CD4-positive, CD25-positive, alpha-beta regulatory T cell (primary cell): ENCODE data around the gene FRY. TPM values are rescaled to one million over a fixed set of nuclear protein-coding genes. Genes with fewer than 3 reads are reported as not detected.

Source experiments
- ATAC-seq, 2 donors: fragments of 150-1000 bp; cut with Tn5 transposase; one replicate each; pipeline ENCODE4 v1.10.0; 2021; ENCODE audit warnings: low read depth in 2 of 2, moderate number of reproducible peaks in 2 of 2, moderate library complexity in 1 of 2
- DNase-seq, 3 donors: peaks; one replicate each; pipeline versions ENCODE4 v3.0.0 to v3.0.0-alpha.2; 2012 to 2022; ENCODE audit warnings: mixed read lengths in 1 of 3
- H3K27ac ChIP-seq: one replicate; pipeline ENCODE4 v1.7.0; 2013; ENCODE audit warnings: mild to moderate bottlenecking, low read length; ENCODE audit not compliant: insufficient read depth, poor library complexity, severe bottlenecking
- H3K27me3 ChIP-seq: one replicate; pipeline ENCODE4 v1.7.0; 2013; ENCODE audit warnings: low read length; ENCODE audit not compliant: control insufficient read depth, insufficient read depth
- H3K36me3 ChIP-seq: one replicate; pipeline ENCODE4 v1.7.0; 2013; ENCODE audit warnings: mild to moderate bottlenecking, low read length, moderate library complexity; ENCODE audit not compliant: control insufficient read depth, insufficient read depth
- H3K4me1 ChIP-seq: 2 replicates; pipeline ENCODE4 v1.7.0; 2013; ENCODE audit warnings: mild to moderate bottlenecking, low read length; ENCODE audit not compliant: insufficient read depth, control insufficient read depth, poor library complexity, severe bottlenecking
- H3K4me3 ChIP-seq: one replicate; pipeline ENCODE4 v1.7.0; 2013; ENCODE audit warnings: low read depth, mild to moderate bottlenecking, low read length, moderate library complexity
- H3K9me3 ChIP-seq, 2 experiments: 1 replicate in 1 of 2; 2 replicates in 1 of 2; pipeline ENCODE4 v1.7.0; 2013; ENCODE audit warnings: low read length in 2 of 2, mild to moderate bottlenecking in 1 of 2, moderate library complexity in 1 of 2; ENCODE audit not compliant: control insufficient read depth in 2 of 2
- H3K27ac Mint-ChIP-seq, 3 donors: one replicate each; pipeline ENCODE4 v1.8.0; 2020 to 2022; ENCODE audit warnings: mild to moderate bottlenecking in 3 of 3, mixed read lengths in 3 of 3, moderate library complexity in 2 of 3
- H3K27me3 Mint-ChIP-seq: one replicate; pipeline ENCODE4 v1.8.0; 2022; ENCODE audit warnings: mild to moderate bottlenecking, mixed read lengths
- H3K36me3 Mint-ChIP-seq: one replicate; pipeline ENCODE4 v1.8.0; 2020; ENCODE audit warnings: mixed read lengths
- H3K4me1 Mint-ChIP-seq, 4 donors: one replicate each; pipeline ENCODE4 v1.8.0; 2020 to 2022; ENCODE audit warnings: mixed read lengths in 4 of 4, mild to moderate bottlenecking in 1 of 4
- H3K4me3 Mint-ChIP-seq, 4 donors: one replicate each; pipeline ENCODE4 v1.8.0; 2020 to 2022; ENCODE audit warnings: mild to moderate bottlenecking in 4 of 4, mixed read lengths in 4 of 4, moderate library complexity in 3 of 4
- H3K9me3 Mint-ChIP-seq, 7 donors: one replicate each; pipeline ENCODE4 v1.8.0; 2020 to 2022; ENCODE audit warnings: mixed read lengths in 7 of 7, mild to moderate bottlenecking in 3 of 7, moderate library complexity in 2 of 7
- polyA plus RNA-seq, 4 donors: library from polyadenylated mRNA; unstranded; fragments of 300-500 nt; fragmentation: Illumina TruSeq; gene quantifications; one replicate each; pipeline ENCODE4 v1.2.3, GENCODE V29; 2021
- total RNA-seq: library from RNA; stranded (reverse); gene quantifications from one replicate; pipeline ENCODE4 v1.2.3, GENCODE V29; 2022

FRY gene
- total and polyA plus RNA-seq, 5 donors from 2014 or later = 0.96 to 12.8 (median 1.0) TPM

DNA sequence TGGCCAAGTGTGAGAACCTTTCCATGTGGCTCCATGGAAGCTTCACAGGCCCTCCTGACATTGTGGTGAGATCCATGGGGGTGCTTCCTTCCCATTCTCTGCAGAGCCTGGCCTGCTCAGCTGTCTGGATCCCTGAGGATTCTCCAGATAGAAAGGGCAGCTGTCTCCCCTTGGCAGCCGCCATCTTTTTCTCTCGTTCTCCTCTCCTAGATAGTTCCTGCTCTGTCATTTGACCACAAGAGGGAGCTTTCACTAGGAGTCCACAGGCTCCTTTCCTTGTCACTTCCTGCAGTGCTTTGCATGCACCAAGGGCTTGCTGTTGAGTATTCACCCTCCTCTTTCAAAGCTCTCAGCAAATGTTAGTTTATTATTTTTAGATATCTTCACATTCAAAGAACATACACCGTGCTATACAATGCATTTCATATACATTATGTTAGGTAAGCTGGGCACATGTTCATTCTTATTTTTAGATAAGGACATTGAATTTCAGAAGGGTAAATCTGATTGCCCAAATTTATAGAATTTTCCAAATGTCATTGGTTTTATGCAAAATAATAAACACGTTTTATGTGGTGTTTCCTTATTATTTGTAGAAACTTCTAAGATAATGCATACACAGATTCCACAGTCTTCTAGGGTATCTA is 133.2 kb downstream of the FRY start:
- Mint-ChIP-seq H3K4me3 (no peak overlapping the region), H3K27ac (no peak overlapping the region), H3K36me3 (peaks cover 5% of the 10 kb centered on the region), H3K4me1 (no peaks in the 10 kb centered on the region), H3K27me3 (peaks cover 5% of the 10 kb centered on the region), H3K9me3 (peaks cover 0 to 1% (median 0%) of the 10 kb centered on the region in 7 donors)
- no peak overlapping the region for H3K4me3 ChIP-seq
- no peaks in the 10 kb centered on the region for H3K4me1 ChIP-seq
- H3K9me3 ChIP-seq = no peaks in the 10 kb centered on the region
- ATAC-seq = no peak
- H3K27ac ChIP-seq = no peak overlapping the region
- H3K36me3 ChIP-seq = no peaks in the 10 kb centered on the region
- peak in 2 of 3 donors; percentile 6 to 61 for DNase-seq
- H3K27me3 ChIP-seq = no peaks in the 10 kb centered on the region

- Mint-ChIP-seq H3K9me3 (peaks cover 0 to 1% (median 0%) of the 10 kb centered on the region in 7 donors), H3K36me3 (peaks cover 5% of the 10 kb centered on the region), H3K27ac (no peak overlapping the region), H3K4me1 (no peaks in the 10 kb centered on the region), H3K4me3 (no peak overlapping the region), H3K27me3 (no peaks in the 10 kb centered on the region)
- Histone ChIP-seq H3K27me3 (no peaks in the 10 kb centered on the region), H3K36me3 (no peaks in the 10 kb centered on the region), H3K9me3 (no peaks in the 10 kb centered on the region), H3K4me1 (no peaks in the 10 kb centered on the region), H3K27ac (no peak overlapping the region), H3K4me3 (no peak overlapping the region)
- no peak for DNase-seq
- no peak for ATAC-seq
Observed at GRCh38 chr13:32165796-32166195, 134.2 kb downstream of the FRY start.

DNA sequence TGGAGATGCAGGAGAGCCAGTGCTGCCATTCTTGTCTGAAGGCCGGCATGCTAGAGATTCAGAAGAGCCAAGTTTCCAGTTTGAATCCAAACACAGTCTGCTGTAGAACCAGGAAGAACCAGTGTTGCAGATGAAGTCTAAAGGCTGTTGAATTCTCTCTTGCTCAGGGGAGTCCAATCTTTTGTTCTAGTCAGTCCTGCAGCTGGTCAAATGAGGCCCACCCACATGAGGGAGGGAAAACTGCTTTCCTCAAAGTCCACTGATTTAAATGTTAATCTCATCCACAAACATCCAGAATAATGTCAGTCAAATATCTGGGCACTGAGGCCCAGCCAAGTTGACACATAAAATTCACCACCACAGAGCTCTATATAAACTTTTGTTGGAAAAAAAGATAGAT is 136.6 kb downstream of the FRY start:
- no peaks in the 10 kb centered on the region for H3K36me3 ChIP-seq
- H3K27ac ChIP-seq = no peak overlapping the region
- no peaks in the 10 kb centered on the region for H3K4me1 ChIP-seq
- Mint-ChIP-seq H3K4me3 (no peak overlapping the region), H3K27me3 (peaks cover 8% of the 10 kb centered on the region), H3K4me1 (no peaks in the 10 kb centered on the region), H3K36me3 (peaks cover 6% of the 10 kb centered on the region), H3K27ac (no peak overlapping the region), H3K9me3 (peaks cover 0 to 1% (median 0%) of the 10 kb centered on the region in 7 donors)
- H3K27me3 ChIP-seq = no peaks in the 10 kb centered on the region
- ATAC-seq (no peak), DNase-seq (no peak)
- no peaks in the 10 kb centered on the region for H3K9me3 ChIP-seq
- no peak overlapping the region for H3K4me3 ChIP-seq

DNA sequence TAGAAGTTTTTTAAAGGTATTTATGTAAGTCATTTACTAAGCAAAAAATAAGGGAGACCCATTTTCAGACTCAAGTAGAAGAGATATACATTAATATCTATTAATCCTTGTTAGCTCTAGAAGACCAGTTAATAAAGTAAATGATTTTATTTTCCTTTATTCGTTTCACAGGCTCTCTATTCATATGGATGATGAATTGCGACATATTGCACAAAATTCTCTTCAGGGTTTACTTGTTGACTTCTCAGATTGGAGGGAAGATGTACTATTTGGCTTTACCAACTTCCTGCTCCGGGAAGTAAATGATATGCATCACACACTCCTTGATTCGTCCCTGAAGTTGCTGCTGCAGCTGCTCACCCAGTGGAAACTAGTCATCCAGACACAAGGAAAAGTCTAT is 139.3 kb downstream of the FRY start:
- H3K4me3 Mint-ChIP-seq = no peak overlapping the region
- H3K36me3 ChIP-seq = no peaks in the 10 kb centered on the region
- peaks cover 6% of the 10 kb centered on the region for H3K36me3 Mint-ChIP-seq
- H3K9me3 Mint-ChIP-seq = no peaks in the 10 kb centered on the region
- DNase-seq (no peak), ATAC-seq (no peak)
- no peaks in the 10 kb centered on the region for H3K4me1 Mint-ChIP-seq
- no peaks in the 10 kb centered on the region for H3K9me3 ChIP-seq
- no peaks in the 10 kb centered on the region for H3K4me1 ChIP-seq
- peaks cover 8% of the 10 kb centered on the region for H3K27me3 Mint-ChIP-seq
- H3K4me3 ChIP-seq = no peak overlapping the region
- no peak overlapping the region for H3K27ac Mint-ChIP-seq
- no peak overlapping the region for H3K27ac ChIP-seq
- no peaks in the 10 kb centered on the region for H3K27me3 ChIP-seq

DNA sequence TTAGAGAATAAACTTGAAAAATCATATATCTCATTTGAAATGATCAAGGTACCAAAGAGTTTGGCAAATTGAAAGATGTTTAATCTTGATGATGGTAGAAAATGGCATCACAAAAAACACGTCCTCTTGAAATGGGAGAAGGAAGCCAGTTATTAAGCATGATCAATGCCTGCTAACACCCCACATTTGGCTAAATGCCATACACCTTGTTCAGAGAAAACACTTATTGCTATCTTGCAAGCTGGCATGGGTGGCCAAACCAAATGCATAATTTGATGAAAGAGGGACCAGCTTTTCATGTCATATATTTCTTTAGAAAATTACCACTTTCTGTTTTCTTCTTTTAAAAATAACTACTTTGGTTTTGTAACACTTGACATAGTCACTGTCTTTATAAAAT is 142.3 kb downstream of the FRY start:
- Histone ChIP-seq H3K36me3 (no peaks in the 10 kb centered on the region), H3K4me3 (no peak overlapping the region), H3K4me1 (no peaks in the 10 kb centered on the region), H3K27me3 (peaks cover 2% of the 10 kb centered on the region), H3K9me3 (no peaks in the 10 kb centered on the region), H3K27ac (no peak overlapping the region)
- DNase-seq (no peak), ATAC-seq (no peak)
- no peaks in the 10 kb centered on the region for H3K9me3 Mint-ChIP-seq
- H3K36me3 Mint-ChIP-seq = peaks cover 6% of the 10 kb centered on the region
- H3K4me1 Mint-ChIP-seq = no peaks in the 10 kb centered on the region
- peaks cover 8% of the 10 kb centered on the region for H3K27me3 Mint-ChIP-seq
- H3K4me3 Mint-ChIP-seq = no peak overlapping the region
- H3K27ac Mint-ChIP-seq = no peak overlapping the region

GRCh38 chr13:32174366-32174765 is 142.8 kb downstream of the FRY start:
- no peaks in the 10 kb centered on the region for H3K4me1 ChIP-seq
- H3K27me3 ChIP-seq = peaks cover 2% of the 10 kb centered on the region
- no peak overlapping the region for H3K4me3 ChIP-seq
- no peaks in the 10 kb centered on the region for H3K4me1 Mint-ChIP-seq
- no peaks in the 10 kb centered on the region for H3K36me3 ChIP-seq
- no peak overlapping the region for H3K4me3 Mint-ChIP-seq
- peaks cover 8% of the 10 kb centered on the region for H3K27me3 Mint-ChIP-seq
- H3K27ac Mint-ChIP-seq = peak overlapping the region in 1 of 3 donors; percentile 40
- peaks cover 6% of the 10 kb centered on the region for H3K36me3 Mint-ChIP-seq
- no peaks in the 10 kb centered on the region for H3K9me3 Mint-ChIP-seq
- no peaks in the 10 kb centered on the region for H3K9me3 ChIP-seq
- H3K27ac ChIP-seq = no peak overlapping the region
- ATAC-seq (no peak), DNase-seq (no peak)

GRCh38 chr13:32175307-32175706 is 143.7 kb downstream of the FRY start:
- H3K9me3 ChIP-seq = no peaks in the 10 kb centered on the region
- no peak overlapping the region for H3K4me3 Mint-ChIP-seq
- peaks cover 6% of the 10 kb centered on the region for H3K36me3 Mint-ChIP-seq
- H3K27me3 ChIP-seq = peaks cover 2% of the 10 kb centered on the region
- no peak overlapping the region for H3K27ac Mint-ChIP-seq
- H3K27ac ChIP-seq = no peak overlapping the region
- no peak overlapping the region for H3K4me3 ChIP-seq
- DNase-seq = no peak
- peaks cover 0 to 2% (median 0%) of the 10 kb centered on the region in 7 donors for H3K9me3 Mint-ChIP-seq
- H3K4me1 ChIP-seq = no peaks in the 10 kb centered on the region
- no peaks in the 10 kb centered on the region for H3K4me1 Mint-ChIP-seq
- peaks cover 14% of the 10 kb centered on the region for H3K27me3 Mint-ChIP-seq
- no peaks in the 10 kb centered on the region for H3K36me3 ChIP-seq
- ATAC-seq = no peak

DNA sequence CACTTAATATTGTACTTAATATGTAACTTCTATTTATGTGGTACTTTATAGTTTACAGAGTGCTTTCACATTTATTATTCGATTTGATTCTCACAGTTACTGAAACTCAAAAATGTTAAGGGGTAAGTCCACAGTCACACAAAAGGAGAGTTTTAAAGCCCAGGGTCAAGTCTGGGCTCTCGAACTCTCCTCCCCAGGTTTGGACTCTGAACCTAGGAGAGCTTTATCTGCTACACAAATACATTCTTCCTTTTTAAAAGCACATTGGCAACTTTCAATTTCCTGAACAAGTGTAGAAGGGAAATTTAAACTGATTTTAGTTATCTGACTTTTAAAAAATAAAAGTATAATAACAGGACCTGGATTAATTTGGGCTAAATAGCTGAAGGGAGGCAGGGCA is 144.4 kb downstream of the FRY start:
- peaks cover 2% of the 10 kb centered on the region for H3K27me3 ChIP-seq
- ATAC-seq (no peak), DNase-seq (no peak)
- H3K36me3 ChIP-seq = no peaks in the 10 kb centered on the region
- no peak overlapping the region for H3K27ac ChIP-seq
- Mint-ChIP-seq H3K4me1 (no peaks in the 10 kb centered on the region), H3K9me3 (peaks cover 0 to 2% (median 0%) of the 10 kb centered on the region in 7 donors), H3K27ac (no peak overlapping the region), H3K27me3 (peaks cover 14% of the 10 kb centered on the region), H3K36me3 (peaks cover 6% of the 10 kb centered on the region), H3K4me3 (no peak overlapping the region)
- no peak overlapping the region for H3K4me3 ChIP-seq
- no peaks in the 10 kb centered on the region for H3K9me3 ChIP-seq
- no peaks in the 10 kb centered on the region for H3K4me1 ChIP-seq
